CD4-positive, alpha-beta T cell treated with Interleukin-4 for 4 hours (primary cell): ENCODE data around the gene B4GALNT2.
"Not testable (repeated sequence)": the region's sequence is repeated elsewhere in the genome, so short reads cannot be mapped to it uniquely, and the experiment has no call there.

Experiments used
- DNase-seq: peaks from one replicate; pipeline ENCODE4 v3.0.0-alpha.2; 2020

B4GALNT2 gene

GRCh38 chr17:49183801-49184200 is 51.2 kb downstream of the B4GALNT2 start:
- no peak for DNase-seq

- not testable (repeated sequence) for DNase-seq
These were observed 52.0 kb downstream of the B4GALNT2 start for GRCh38 chr17:49184522-49184921.

DNA sequence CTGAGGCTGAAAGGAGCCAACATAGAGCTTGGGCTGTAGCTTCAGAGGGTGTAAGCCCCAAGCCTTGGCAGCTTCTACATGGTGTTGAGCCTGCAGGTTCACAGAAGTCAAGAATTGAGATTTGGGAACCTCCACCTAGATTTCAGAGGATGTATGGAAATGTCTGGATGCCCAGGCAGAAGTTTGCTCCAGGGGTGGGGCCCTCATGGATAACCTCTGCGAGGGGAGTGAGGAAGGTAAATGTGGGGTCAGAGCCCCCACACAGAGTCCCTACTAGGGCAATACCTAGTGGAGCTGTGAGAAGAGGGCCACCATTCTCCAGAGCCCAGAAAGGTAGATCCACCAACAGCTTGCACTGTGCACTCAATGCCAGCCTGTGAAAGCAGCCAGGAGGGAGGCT is 52.8 kb downstream of the B4GALNT2 start:
- not testable (repeated sequence) for DNase-seq

DNA sequence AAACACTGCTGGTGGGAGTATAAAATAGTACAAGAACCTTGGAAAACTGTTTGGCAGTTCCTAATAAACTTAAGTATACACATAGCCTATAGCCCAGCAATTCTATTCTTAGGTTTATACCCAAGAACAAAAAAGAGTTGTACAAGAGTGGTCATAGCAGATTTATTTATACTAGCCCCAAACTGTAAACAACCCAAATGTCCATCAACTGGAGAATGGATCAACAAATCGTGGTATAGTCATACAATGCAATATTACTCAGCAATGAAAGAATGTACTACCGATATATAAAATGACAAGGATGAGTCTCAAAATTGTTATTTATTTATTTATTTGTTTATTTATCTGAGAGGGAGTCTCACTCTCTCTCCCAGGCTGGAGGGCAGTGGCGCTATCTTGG is 54.7 kb downstream of the B4GALNT2 start:
- no peak for DNase-seq

DNA sequence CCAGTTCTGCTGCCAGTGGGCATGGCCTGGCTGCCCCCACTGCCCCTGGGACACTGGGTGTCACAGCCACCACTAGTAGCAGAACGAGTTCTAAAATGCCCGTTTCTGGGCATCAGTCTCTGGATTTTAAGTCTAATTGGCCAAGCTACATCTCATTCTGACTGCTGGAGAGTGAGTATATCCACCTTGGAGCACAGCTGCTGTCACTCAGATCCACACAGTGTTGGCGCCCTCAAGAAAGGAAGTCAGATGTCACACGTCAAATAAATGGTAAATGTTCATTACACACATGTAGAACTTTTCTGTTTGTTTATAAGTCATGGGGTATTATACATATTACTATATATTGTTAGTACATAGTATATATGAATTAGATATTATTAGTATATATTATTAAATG is 58.4 kb downstream of the B4GALNT2 start:
- DNase-seq: no peak

DNA sequence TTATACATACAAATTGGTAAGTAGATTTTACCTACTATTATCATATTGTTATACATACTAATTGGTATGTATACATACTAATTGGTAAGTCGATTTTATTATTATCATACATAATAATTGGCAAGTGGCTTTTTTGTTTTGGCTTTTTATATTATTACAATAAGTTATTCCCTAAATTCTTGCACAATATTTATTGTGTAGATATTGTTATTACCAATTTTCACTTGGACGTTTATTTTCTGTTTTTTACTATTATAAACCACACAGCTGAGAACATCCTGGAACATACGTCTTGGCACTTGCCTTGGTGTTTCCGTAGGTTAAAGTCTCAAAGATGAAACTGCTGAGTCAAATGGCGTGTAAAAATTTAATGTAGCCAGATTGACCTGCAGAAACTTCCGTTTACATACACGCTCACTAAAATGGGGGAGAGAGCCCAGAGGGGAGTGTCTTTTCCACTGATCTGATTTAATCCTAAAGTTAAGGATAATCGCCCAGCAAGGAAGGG is 58.9 kb downstream of the B4GALNT2 start:
- no peak for DNase-seq

GRCh38 chr17:49191917-49192741 is 59.6 kb downstream of the B4GALNT2 start:
- peak; percentile 88 for DNase-seq

DNA sequence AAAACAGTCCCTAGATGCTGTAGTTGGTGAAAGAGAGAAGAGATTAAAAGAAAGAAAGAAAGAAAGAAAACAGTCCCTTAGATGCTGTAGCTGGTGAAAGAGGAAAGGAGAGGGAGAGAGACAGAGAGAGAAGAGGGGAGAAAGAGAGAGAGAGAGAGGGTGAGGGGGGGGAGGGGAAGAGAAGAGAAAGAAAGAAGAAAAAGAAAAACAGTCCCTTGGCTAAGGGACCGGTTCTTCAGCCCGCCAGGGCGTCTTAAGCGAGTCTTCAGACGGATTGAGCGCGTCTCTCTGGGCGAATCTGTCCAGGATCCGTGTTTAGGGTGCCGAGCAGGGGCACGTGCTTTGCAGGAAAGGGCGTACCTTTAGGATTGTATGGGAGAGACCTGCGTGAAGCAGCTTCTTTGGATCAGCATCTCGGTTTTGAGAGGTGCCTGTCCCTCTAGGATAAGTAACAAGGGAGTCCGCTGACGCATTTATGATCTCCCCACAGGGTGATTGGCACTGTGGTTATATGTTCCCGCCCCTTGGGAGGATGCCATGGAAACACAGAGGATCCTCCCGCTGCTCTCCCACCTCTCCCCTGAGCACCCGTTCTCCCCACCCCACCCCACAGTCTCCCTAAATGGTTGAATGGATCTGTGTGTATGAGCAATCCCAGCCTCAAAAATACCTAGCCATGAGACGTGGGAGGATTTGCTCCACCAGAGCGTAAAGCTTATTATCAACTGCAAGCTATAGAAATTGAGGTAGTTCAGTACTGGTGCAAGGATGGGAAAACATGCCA is 61.1 kb downstream of the B4GALNT2 start:
- no peak for DNase-seq

- no peak for DNase-seq
These were observed 61.7 kb downstream of the B4GALNT2 start for GRCh38 chr17:49194297-49194607.

GRCh38 chr17:49195751-49196150 is 63.2 kb downstream of the B4GALNT2 start:
- no peak for DNase-seq

DNA sequence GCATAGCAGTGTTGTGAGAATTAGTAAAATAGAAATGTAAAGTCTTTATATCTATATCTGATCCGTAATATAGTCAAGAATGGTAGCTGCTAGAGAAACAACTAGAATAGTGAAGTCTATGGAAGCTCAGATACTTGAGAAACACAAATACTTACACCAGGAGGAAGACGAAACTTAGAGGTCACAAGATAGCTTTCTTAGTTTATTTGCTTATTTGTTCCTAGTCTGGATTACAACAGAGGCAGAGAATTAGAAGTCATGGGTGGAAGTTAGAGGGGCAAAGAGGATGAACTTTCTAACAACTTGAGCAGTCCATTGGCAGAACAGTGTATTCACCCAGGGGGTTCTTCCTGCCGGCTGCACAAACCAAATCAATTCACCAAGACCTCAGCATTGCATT is 64.0 kb downstream of the B4GALNT2 start:
- no peak for DNase-seq

DNA sequence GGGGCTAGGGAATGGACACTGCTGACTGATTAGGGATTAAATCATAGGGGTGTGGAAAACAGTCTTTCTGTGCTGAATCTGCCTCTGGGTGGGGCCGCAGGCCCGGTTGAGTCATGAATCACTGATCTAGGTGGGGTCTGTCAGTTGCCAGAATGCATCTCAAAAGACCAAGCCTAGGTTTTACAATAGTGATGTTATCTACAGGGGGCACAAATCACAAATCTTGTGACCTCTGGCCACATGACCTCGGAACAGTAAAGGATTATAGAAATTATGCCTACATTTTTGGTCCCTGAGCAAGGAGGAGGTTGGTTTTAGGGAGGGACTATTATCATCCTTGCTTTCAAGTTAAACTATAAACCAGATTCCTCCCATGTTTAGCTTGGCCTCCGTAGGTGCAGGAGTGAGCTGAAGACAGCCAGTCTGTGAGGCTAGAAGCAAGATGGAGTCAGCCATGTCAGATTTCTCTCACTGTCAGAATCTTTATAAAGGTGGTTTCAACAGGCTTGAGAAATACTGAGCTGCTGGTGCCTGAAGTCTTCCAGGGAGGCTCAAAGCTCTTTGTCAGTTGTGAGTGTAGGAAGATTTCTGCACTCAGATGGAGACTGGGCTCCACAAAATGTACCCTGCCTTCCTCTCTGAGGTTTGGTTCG is 64.9 kb downstream of the B4GALNT2 start:
- no peak for DNase-seq

DNA sequence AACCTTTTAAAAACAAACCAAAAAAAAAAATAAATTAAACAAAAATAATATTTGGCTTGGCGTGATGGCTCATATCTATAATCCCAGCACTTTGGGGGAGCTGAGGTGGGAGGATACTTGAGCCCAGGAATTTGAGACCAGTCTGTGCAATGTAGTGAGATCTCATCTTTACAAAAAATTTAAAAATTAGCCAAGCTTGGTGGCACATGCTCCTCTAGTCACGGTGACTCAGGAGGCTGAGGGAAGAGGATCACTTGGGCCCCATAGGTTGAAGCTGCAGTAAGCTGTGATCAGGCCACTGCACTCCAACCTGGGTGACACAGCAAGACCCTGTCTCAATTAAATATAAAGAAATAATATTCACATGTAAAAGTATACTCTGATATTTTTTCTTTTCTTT is 65.6 kb downstream of the B4GALNT2 start:
- DNase-seq: no peak

GRCh38 chr17:49200423-49201083 is 68.0 kb downstream of the B4GALNT2 start:
- DNase-seq: no peak

- DNase-seq: no peak
These were observed 68.9 kb downstream of the B4GALNT2 start for GRCh38 chr17:49201481-49201927.

DNA sequence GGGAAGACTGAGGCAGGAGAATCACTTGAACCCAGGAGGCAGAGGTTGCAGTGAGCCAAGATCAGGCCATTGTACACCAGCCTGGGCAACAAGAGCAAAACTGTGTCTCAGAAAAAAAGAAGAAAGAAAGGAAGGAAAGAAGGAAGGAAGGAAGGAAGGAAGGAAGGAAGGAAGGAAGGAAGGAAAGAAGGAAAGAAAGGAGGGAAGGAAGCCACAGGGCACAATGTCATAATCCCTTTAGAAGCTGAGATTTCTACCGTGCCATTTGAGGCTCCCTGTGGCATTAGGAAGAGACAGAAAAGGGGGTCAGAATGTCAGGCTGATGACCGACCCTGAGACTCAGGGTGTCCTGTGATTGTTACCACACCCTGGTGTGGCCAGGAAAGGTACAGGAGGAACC is 71.2 kb downstream of the B4GALNT2 start:
- DNase-seq: no peak

GRCh38 chr17:49204516-49204915 is 71.9 kb downstream of the B4GALNT2 start:
- DNase-seq: no peak

GRCh38 chr17:49209061-49209571 is 76.5 kb downstream of the B4GALNT2 start:
- DNase-seq: no peak

DNA sequence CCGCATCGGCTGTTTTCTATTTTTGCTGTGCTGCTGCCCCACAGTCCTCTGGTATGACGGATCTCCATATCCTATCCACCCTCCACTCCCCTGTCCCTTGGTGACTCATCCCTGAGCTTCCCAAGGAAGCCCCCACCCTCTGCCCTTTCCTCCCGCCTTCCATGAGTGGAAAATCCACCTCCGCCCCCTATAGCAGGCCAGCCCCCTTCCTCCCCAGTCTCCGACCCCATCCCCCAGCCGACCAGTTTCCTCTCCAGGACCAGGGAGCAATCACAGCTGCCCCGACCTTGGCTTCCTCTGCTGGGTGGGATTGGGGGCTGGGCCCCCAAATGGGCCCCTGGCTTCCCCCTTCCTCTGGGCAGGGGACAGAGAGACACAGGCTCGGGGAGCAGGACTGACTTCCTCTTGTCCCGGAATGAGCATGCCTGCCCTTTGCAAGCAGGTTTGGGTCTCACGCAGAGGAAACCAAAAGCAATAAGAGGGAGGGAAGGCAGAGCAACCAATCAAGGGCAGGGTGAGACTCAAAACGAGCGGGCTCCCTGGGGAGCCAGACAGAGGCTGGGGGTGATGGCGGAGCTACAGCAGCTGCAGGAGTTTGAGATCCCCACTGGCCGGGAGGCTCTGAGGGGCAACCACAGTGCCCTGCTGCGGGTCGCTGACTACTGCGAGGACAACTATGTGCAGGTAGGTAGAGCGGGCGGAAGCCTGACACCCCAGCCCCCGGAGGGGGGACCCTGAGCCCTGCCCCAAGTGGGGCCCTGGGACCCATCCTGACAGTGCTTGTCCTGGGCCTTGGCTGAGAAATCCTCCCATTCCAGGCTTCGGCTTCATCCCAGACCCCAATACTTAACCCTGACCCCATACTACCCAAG is 77.8 kb downstream of the B4GALNT2 start, which contains the start of the genes ABI3 and GNGT2:
Gene ABI3 (plus strand): TSS at position 550 of the 872 bp plus-strand sequence. CDS start 18 bp downstream, at position 568.
Gene GNGT2 (minus strand): TSS at position 417 of the 872 bp plus-strand sequence. CDS start 3,152 bp downstream, outside the sequence.
- DNase-seq: peak; percentile 70

- DNase-seq: no peak
These were observed 80.8 kb downstream of the B4GALNT2 start for GRCh38 chr17:49213399-49213798.

DNA sequence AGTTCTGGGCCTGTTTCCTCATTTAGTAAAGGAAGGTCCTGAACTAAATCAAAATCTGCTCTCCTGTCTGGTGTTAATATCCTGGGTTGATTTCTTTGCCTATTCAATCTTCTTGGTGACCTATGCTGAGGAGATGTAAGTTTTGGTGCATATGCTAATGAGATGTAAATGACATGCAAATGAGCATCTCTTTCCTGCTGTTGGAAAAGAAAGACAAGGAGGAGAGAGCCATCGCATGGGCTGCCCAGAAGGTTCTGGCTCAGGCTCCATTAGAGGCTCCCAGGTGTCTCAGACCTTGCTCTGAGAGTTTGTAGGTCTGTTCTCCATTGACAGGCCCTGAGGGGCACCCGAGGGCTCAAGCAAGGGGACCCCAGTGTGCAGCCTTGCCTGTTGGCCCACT is 81.3 kb downstream of the B4GALNT2 start:
- DNase-seq: no peak
